H1 (cell line): ENCODE measurements around the gene COX14. TPM values are rescaled to one million over a fixed set of nuclear protein-coding genes. Genes with fewer than 3 reads are reported as not detected.

Experiments
- CTCF ChIA-PET: fragments of 300-600 bp; sonication (Branson Sonifier 250); formaldehyde crosslinking; loops from one replicate; lab custom pipeline; 2021; ENCODE audit not compliant: partially characterized antibody; lab: Charles Lee
- POLR2A ChIA-PET: fragments of 300-600 bp; sonication (Branson Sonifier 250); formaldehyde crosslinking; loops from one replicate; lab custom pipeline; 2021; ENCODE audit warnings: inconsistent platforms; ENCODE audit not compliant: partially characterized antibody; lab: Charles Lee
- DNase-seq, 2 experiments: peaks; one replicate each; pipeline versions ENCODE4 v3.0.0 to v3.0.0-alpha.2; 2010 to 2022; ENCODE audit warnings: low spot score in 2 of 2, low read depth in 1 of 2, mixed read lengths in 1 of 2
- FAIRE-seq: peaks from 2 replicates; lab custom pipeline; 2011; peaks lifted over from hg19 to GRCh38; lab: Jason Lieb, UNC
- H2AFZ ChIP-seq: 2 replicates; pipeline ENCODE4 v1.8.1; 2012; ENCODE audit warnings: low read length, inconsistent platforms
- H2AK5ac ChIP-seq: 2 replicates; pipeline ENCODE4 v1.6.1; 2013; ENCODE audit warnings: low read depth, low read length
- H2BK120ac ChIP-seq: replicated peaks from 2 replicates; pipeline ENCODE3; 2013; ENCODE audit warnings: low read depth, low read length, inconsistent platforms
- H2BK12ac ChIP-seq: 2 replicates; pipeline ENCODE4 v1.6.1; 2013; ENCODE audit warnings: low read depth, low read length
- H2BK15ac ChIP-seq: 2 replicates; pipeline ENCODE4 v1.6.1; 2013; ENCODE audit warnings: low read length
- H2BK20ac ChIP-seq: 2 replicates; pipeline ENCODE4 v1.6.1; 2013; ENCODE audit warnings: low read length
- H2BK5ac ChIP-seq: 2 replicates; pipeline ENCODE4 v1.6.1; 2013; ENCODE audit warnings: low read depth, low read length
- H3K14ac ChIP-seq: 2 replicates; pipeline ENCODE4 v1.6.1; 2013; ENCODE audit warnings: inconsistent platforms; ENCODE audit not compliant: insufficient read length
- H3K18ac ChIP-seq: 2 replicates; pipeline ENCODE4 v1.6.1; 2013; ENCODE audit warnings: low read length; ENCODE audit errors: extremely low read depth
- H3K23ac ChIP-seq: 2 replicates; pipeline ENCODE4 v1.6.1; 2013; ENCODE audit warnings: inconsistent platforms; ENCODE audit not compliant: insufficient read length
- H3K23me2 ChIP-seq: 2 replicates; pipeline ENCODE4 v1.6.1; 2013; ENCODE audit warnings: low read depth, low read length
- H3K27ac ChIP-seq: 2 replicates; pipeline ENCODE4 v1.6.1; 2011; ENCODE audit warnings: low read depth, low read length, inconsistent platforms
- H3K27me3 ChIP-seq, 4 experiments: replicated peaks in 1 of 4; 1 replicate in 1 of 4; 2 replicates in 3 of 4; pipeline versions ENCODE4 v1.6.1 to v1.8.1; 2011 to 2013; ENCODE audit warnings: low read length in 3 of 4, mild to moderate bottlenecking in 3 of 4, inconsistent platforms in 2 of 4, mixed read lengths in 2 of 4, moderate library complexity in 1 of 4; ENCODE audit not compliant: control insufficient read depth in 3 of 4, insufficient read depth in 3 of 4; ENCODE audit errors: extremely low read depth in 1 of 4
- H3K36me3 ChIP-seq, 4 experiments: 2 replicates each; pipeline versions ENCODE4 v1.6.1 to v1.8.1; 2011 to 2013; ENCODE audit warnings: mild to moderate bottlenecking in 4 of 4, low read length in 3 of 4, moderate library complexity in 2 of 4, control low read depth in 1 of 4, inconsistent platforms in 1 of 4; ENCODE audit not compliant: insufficient read depth in 4 of 4, control insufficient read depth in 2 of 4
- H3K4ac ChIP-seq: replicated peaks from 2 replicates; pipeline ENCODE3; 2013; ENCODE audit warnings: low read length, low read depth, mixed read lengths, inconsistent platforms; ENCODE audit not compliant: insufficient read length
- H3K4me1 ChIP-seq, 4 experiments: replicated peaks in 1 of 4; 1 replicate in 1 of 4; 2 replicates in 3 of 4; pipeline versions ENCODE4 v1.6.1 to v1.8.1; 2011 to 2013; ENCODE audit warnings: low read length in 3 of 4, inconsistent platforms in 2 of 4, mixed read lengths in 1 of 4; ENCODE audit not compliant: insufficient read depth in 4 of 4, control insufficient read depth in 3 of 4
- H3K4me2 ChIP-seq, 2 experiments: 2 replicates each; pipeline versions ENCODE4 v1.6.1 to v1.8.1; 2011 to 2013; ENCODE audit warnings: low read depth in 2 of 2, low read length in 2 of 2, control low read depth in 1 of 2, inconsistent platforms in 1 of 2, mild to moderate bottlenecking in 1 of 2; ENCODE audit not compliant: insufficient read depth in 1 of 2
- H3K4me3 ChIP-seq, 4 experiments: fragments of 200-600, 300-600 bp in 1 of 4; sonication (generic), shearing (Covaris generic), sonication (Bioruptor Twin) in 1 of 4; 2 replicates each; pipeline versions ENCODE4 v1.5.1 to v1.8.1; 2011 to 2016; ENCODE audit warnings: low read length in 4 of 4, low read depth in 3 of 4, control low read depth in 2 of 4, inconsistent platforms in 2 of 4, mild to moderate bottlenecking in 2 of 4, mixed read lengths in 1 of 4, moderate library complexity in 1 of 4; ENCODE audit not compliant: insufficient read depth in 2 of 4; ENCODE audit errors: extremely low read depth in 1 of 4
- H3K56ac ChIP-seq: replicated peaks from 2 replicates; pipeline ENCODE3; 2013; ENCODE audit warnings: low read depth, mild to moderate bottlenecking, mixed read lengths, low read length, inconsistent platforms; ENCODE audit not compliant: insufficient read length
- H3K79me1 ChIP-seq: 2 replicates; pipeline ENCODE4 v1.6.1; 2013; ENCODE audit warnings: low read depth, low read length, control low read depth
- H3K79me2 ChIP-seq, 2 experiments: 2 replicates each; pipeline versions ENCODE4 v1.6.1 to v1.8.1; 2012 to 2013; ENCODE audit warnings: low read length in 2 of 2, mild to moderate bottlenecking in 2 of 2, inconsistent platforms in 1 of 2; ENCODE audit not compliant: insufficient read depth in 2 of 2, control insufficient read depth in 1 of 2
- H3K9ac ChIP-seq, 4 experiments: replicated peaks in 1 of 4; 1 replicate in 1 of 4; 2 replicates in 3 of 4; pipeline versions ENCODE4 v1.6.1 to v1.8.1; 2011 to 2013; ENCODE audit warnings: low read depth in 3 of 4, low read length in 3 of 4, control low read depth in 2 of 4, mild to moderate bottlenecking in 2 of 4, moderate library complexity in 2 of 4, inconsistent platforms in 1 of 4; ENCODE audit errors: extremely low read depth in 1 of 4
- H3K9me3 ChIP-seq, 2 experiments: 2 replicates each; pipeline versions ENCODE4 v1.6.1 to v1.8.1; 2012 to 2013; ENCODE audit warnings: mild to moderate bottlenecking in 2 of 2, moderate library complexity in 2 of 2, control low read depth in 1 of 2, inconsistent platforms in 1 of 2, low read depth in 1 of 2, low read length in 1 of 2, mixed read lengths in 1 of 2; ENCODE audit not compliant: insufficient read depth in 2 of 2
- H4K20me1 ChIP-seq, 2 experiments: replicated peaks in 1 of 2; 2 replicates each; pipeline versions ENCODE3 to v1.8.1; 2011 to 2013; ENCODE audit warnings: inconsistent platforms in 2 of 2, low read length in 2 of 2, mild to moderate bottlenecking in 1 of 2; ENCODE audit not compliant: insufficient read depth in 2 of 2, control insufficient read depth in 1 of 2
- H4K5ac ChIP-seq: 2 replicates; pipeline ENCODE4 v1.6.1; 2013; ENCODE audit warnings: low read length, low read depth, mixed read lengths, inconsistent platforms; ENCODE audit not compliant: insufficient read length
- H4K8ac ChIP-seq: 2 replicates; pipeline ENCODE4 v1.8.0; 2013; ENCODE audit warnings: mild to moderate bottlenecking, moderate library complexity, low read length, inconsistent platforms; ENCODE audit not compliant: insufficient read depth; ENCODE audit errors: extremely low read depth
- H4K91ac ChIP-seq: replicated peaks from 2 replicates; pipeline ENCODE3; 2013; ENCODE audit warnings: low read length, mixed read lengths, inconsistent platforms; ENCODE audit not compliant: insufficient read length
- CBX5 ChIP-seq: fragments of 300-800, 300-1000 bp; sonication (generic); IDR thresholded peaks from 2 replicates; pipeline ENCODE4 v1.7.1; 2016; ENCODE audit warnings: antibody characterized with exemption, low read length, low read depth
- MAFK ChIP-seq: IDR thresholded peaks from 2 replicates; pipeline ENCODE4 v1.6.1; 2012; ENCODE audit warnings: low read depth, mild to moderate bottlenecking, improper control_type of control experiment, low read length
- POLR2AphosphoS5 ChIP-seq: IDR thresholded peaks from 2 replicates; pipeline ENCODE4 v1.6.1; 2011; ENCODE audit warnings: low read depth, low read length
- RBBP5 ChIP-seq: IDR thresholded peaks from 2 replicates; pipeline ENCODE4 v1.7.1; 2012; ENCODE audit warnings: low read depth, mild to moderate bottlenecking, inconsistent platforms, low read length, moderate library complexity, borderline replicate concordance
- RNF2 ChIP-seq: fragments of 200-900, 300-1000 bp; sonication (generic); IDR thresholded peaks from 2 replicates; pipeline ENCODE4 v1.7.1; 2016; ENCODE audit warnings: borderline replicate concordance, low read depth, mild to moderate bottlenecking, antibody characterized with exemption, low read length; ENCODE audit not compliant: poor library complexity, severe bottlenecking; ENCODE audit errors: missing control alignments
- TAF7 ChIP-seq: optimal IDR thresholded peaks from 2 replicates; pipeline ENCODE3; 2011; ENCODE audit warnings: low read depth, mild to moderate bottlenecking, inconsistent platforms, low read length, moderate library complexity, borderline replicate concordance
- TBP ChIP-seq: IDR thresholded peaks from 2 replicates; pipeline ENCODE4 v1.6.1; 2011; ENCODE audit warnings: low read depth, low read length, improper control_type of control experiment
- WGBS, 2 experiments: shearing (Covaris generic) in 1 of 2; methylation state at CpG; one replicate each; pipeline versions ENCODE4 v1.1.6 to v1.1.7; 2013 to 2015; ENCODE audit warnings: low lambda C conversion rate in 2 of 2, mixed read lengths in 2 of 2, inconsistent platforms in 1 of 2, low coverage in 1 of 2, missing lambda C conversion rate in 1 of 2; ENCODE audit not compliant: insufficient replicate concordance in 2 of 2, insufficient coverage in 1 of 2, insufficient read length in 1 of 2; ENCODE audit errors: extremely low coverage in 1 of 2, missing lambda C conversion rate in 1 of 2; 5-methylcytosine and 5-hydroxymethylcytosine counted together
- polyA plus RNA-seq, 7 experiments: library from polyadenylated mRNA; depleted of rRNA in 3 of 7; stranded (reverse) in 5 of 7; unstranded in 2 of 7; fragments of >200 nt in 5 of 7; fragments of 200-250 nt in 2 of 7; gene quantifications; 1 replicate in 5 of 7; 2 replicates in 1 of 7; 4 replicates in 1 of 7; pipeline versions ENCODE4 v1.2.1 to v1.2.3, GENCODE V29; 2011 to 2013; ENCODE audit warnings: missing spikeins in 2 of 7, mixed read lengths in 2 of 7
- total RNA-seq: library from RNA; stranded (reverse); fragmentation: NEBNext Ultra II Directional; extraction: Animal tissue kit (Norgen Biotek cat#: 25700); gene quantifications from 2 replicates; pipeline ENCODE4 v1.2.1, GENCODE V29; 2021
- TF ChIP-seq, protein P1 (sequence below): IDR thresholded peaks from 2 replicates; pipeline ENCODE4 v1.6.1; 2012; ENCODE audit warnings: low read length, inconsistent platforms

The COX14 gene
- total and polyA plus RNA-seq, 2 of the 8 experiments (the other 6 are each of a cell fraction or from before 2014, with no cell fraction given), result 40.1 to 102 TPM

DNA sequence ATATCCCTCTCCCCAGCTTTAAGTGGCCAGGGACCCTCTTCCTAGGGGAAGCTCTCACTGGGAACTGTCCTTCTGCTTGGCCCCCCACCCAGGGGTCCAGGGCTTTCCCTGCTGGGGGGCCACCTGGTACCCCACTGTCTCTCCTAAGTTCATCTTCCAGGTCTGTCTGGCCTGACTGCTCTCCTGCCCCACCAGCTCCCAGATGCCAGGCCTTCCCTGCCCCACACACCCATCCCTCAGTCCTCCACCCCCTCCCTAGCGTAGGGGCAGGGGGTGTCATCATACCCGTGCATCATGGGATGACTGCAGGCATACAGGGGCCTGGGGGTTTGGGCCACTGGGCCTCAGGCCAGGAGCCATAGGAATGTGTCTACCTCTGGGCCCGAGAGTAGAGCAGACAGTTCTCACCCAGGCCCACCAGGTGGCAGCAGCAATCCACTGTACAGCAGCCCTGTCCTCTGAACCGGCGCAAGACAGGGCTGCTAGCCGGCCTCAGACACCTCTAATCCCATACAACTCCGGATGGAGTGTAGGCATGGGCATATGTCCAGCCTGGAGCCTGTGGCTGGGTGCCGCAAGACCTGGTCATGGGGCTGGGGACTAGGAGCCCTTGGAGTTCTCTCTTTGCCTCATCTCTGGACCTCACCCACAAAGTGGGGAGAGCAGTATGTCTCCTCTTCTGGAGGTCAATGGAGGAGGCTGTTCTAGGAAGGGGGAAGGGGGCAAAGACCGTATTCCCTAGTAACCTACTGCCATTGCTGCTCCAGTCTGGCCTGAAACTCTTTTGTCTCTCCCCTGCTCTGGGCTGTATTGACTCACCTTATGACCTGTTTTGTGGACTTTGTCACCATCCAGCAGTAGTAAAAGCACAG lies 36.9 kb upstream of the COX14 start:
- peaks cover 0 to 4% (median under 1%) of the 10 kb centered on the region in 4 experiments; a peak in 2 of 7 replicates for H3K27me3 ChIP-seq
- no peaks in the 10 kb centered on the region; the same call in 1 of the 2 replicates for H3K23me2 ChIP-seq
- ChIA-PET CTCF (interaction anchor here (0.6 to 27.3 kb wide), 27 partner anchors 9 to 442 kb away, joined by 3 to 625 read pairs (median 5); partner anchors contain the start of genes AQP6, ASIC1, CERS5 and COX14), POLR2A (interaction anchor here (1.1 to 3.7 kb wide), 3 partner anchors 10 to 92 kb away, joined by 3 to 30 read pairs (median 6); partner anchors contain the start of genes CERS5 and SMARCD1)
- no peak overlapping the region for H3K14ac ChIP-seq
- DNase-seq (peak in 1 of 2 experiments; percentile 93), FAIRE-seq (peak; percentile 60)
- H2BK20ac ChIP-seq, result no peak overlapping the region
- WGBS, 2 experiments, result 22% methylated on average over 9 of the region's 9 CpGs; no CpG with 5 or more reads in 1 of the 2 experiments
- H3K36me3 ChIP-seq, result no peaks in the 10 kb centered on the region
- H3K9me3 ChIP-seq, result no peaks in the 10 kb centered on the region
- no peak overlapping the region for H3K4me2 ChIP-seq
- no peaks in the 10 kb centered on the region for H4K20me1 ChIP-seq
- H4K5ac ChIP-seq, result no peak overlapping the region
- peak overlapping the region; percentile 44; the same call in 1 of the 2 replicates for H2BK5ac ChIP-seq
- no peak overlapping the region; the same call in 1 of the 2 replicates for H4K8ac ChIP-seq
- peak overlapping the region; percentile 75; the same call in 1 of the 2 replicates for H2BK12ac ChIP-seq
- H2AK5ac ChIP-seq, result no peak overlapping the region
- H3K4ac ChIP-seq, result no peak overlapping the region
- H4K91ac ChIP-seq, result no peak overlapping the region
- H3K79me2 ChIP-seq, result no peaks in the 10 kb centered on the region
- peaks cover 0 to 6% (median 3%) of the 10 kb centered on the region in 4 experiments; a peak in 5 of 7 replicates for H3K4me1 ChIP-seq
- no peak overlapping the region for H2BK120ac ChIP-seq
- H3K18ac ChIP-seq, result peak overlapping the region; percentile 32; the same call in 1 of the 2 replicates
- H3K4me3 ChIP-seq, result no peak overlapping the region
- no peak overlapping the region for H3K27ac ChIP-seq
- peak overlapping the region; percentile 79; the same call in 1 of the 2 replicates for H2AFZ ChIP-seq
- H2BK15ac ChIP-seq, result no peak overlapping the region
- no peaks in the 10 kb centered on the region for H3K79me1 ChIP-seq
- no peak overlapping the region for H3K23ac ChIP-seq
- H3K9ac ChIP-seq, result no peak overlapping the region
- H3K56ac ChIP-seq, result no peak overlapping the region
- TF ChIP-seq CBX5, result no peak
- TF ChIP-seq MAFK, result no peak
- no peak for TF ChIP-seq RNF2
- TF ChIP-seq, protein P1, sequence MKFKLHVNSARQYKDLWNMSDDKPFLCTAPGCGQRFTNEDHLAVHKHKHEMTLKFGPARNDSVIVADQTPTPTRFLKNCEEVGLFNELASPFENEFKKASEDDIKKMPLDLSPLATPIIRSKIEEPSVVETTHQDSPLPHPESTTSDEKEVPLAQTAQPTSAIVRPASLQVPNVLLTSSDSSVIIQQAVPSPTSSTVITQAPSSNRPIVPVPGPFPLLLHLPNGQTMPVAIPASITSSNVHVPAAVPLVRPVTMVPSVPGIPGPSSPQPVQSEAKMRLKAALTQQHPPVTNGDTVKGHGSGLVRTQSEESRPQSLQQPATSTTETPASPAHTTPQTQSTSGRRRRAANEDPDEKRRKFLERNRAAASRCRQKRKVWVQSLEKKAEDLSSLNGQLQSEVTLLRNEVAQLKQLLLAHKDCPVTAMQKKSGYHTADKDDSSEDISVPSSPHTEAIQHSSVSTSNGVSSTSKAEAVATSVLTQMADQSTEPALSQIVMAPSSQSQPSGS, result no peak
- TF ChIP-seq POLR2AphosphoS5, result no peak
- peak; percentile 34; the same call in 1 of the 2 replicates for TF ChIP-seq TBP
- 0 out of 2 replicates have a peak, but pooled peaks have one; percentile 50 for TF ChIP-seq RBBP5
- TF ChIP-seq TAF7, result no peak
